NCI-H2227 (cell line): Measurements from ENCODE around the gene CD80.

Source experiments
- DNase-seq: peaks from one replicate; lab custom pipeline; 2025; ENCODE audit not compliant: unreplicated experiment; lab: John Stamatoyannopoulos, UW

Gene CD80

GRCh38 chr3:119500265-119500664, 59.1 kb downstream of the CD80 start:
- DNase-seq = no peak

DNA sequence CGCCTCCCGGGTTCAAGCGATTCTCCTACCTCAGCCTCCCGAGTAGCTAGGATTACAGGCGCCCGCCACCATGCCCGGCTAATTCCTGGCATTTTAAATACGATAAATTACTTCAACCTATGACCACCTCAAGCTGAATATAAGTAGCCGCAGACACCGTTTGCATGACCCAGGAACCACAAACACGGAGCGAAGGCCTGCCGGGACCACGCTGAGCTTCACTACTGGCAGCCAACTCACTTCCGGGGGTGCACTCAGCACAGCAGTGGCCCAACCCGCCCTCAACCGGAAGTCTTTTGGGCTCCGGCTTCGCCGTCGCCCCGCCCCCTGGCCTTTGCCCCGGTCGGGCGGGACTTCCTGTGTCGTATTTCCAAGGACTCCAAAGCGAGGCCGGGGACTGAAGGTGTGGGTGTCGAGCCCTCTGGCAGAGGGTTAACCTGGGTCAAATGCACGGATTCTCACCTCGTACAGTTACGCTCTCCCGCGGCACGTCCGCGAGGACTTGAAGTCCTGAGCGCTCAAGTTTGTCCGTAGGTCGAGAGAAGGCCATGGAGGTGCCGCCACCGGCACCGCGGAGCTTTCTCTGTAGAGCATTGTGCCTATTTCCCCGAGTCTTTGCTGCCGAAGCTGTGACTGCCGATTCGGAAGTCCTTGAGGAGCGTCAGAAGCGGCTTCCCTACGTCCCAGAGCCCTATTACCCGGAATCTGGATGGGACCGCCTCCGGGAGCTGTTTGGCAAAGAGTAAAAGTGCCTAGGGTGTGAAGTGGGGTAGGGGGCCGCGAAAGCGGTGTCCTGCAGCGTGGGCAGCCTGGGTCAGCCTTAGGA, 61.0 kb downstream of the CD80 start, which contains the start of gene TIMMDC1:
TIMMDC1 (plus strand) TSS at position 362 of the 826 bp plus-strand sequence; CDS start at position 549, 187 bp downstream.
- DNase-seq = peak; percentile 95

- DNase-seq = peak; percentile 10
Measured at GRCh38 chr3:119497820-119498185, 61.6 kb downstream of the CD80 start.

DNA sequence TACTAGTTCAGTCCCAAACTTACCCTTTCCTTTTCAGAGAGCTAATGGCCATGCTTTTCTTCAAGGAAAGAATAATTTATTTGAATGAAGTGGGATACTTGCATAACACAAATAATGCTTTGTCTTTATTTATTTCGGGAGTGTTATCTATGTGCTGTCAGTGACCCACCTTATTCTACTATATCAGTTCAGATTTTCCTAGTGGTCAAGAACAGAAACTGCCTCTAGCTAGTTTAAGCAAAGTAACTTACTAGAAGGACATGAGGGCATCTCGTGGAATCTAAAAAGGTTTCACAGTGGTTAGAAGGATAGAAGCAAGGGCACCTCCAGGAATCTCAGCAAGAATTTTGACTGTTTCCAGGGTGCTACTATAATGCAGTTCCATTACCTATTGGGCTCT, 64.8 kb downstream of the CD80 start:
- no peak for DNase-seq

- DNase-seq = no peak
Measured at GRCh38 chr3:119492810-119493209, 66.6 kb downstream of the CD80 start.

GRCh38 chr3:119492128-119492527, 67.3 kb downstream of the CD80 start:
- no peak for DNase-seq

DNA sequence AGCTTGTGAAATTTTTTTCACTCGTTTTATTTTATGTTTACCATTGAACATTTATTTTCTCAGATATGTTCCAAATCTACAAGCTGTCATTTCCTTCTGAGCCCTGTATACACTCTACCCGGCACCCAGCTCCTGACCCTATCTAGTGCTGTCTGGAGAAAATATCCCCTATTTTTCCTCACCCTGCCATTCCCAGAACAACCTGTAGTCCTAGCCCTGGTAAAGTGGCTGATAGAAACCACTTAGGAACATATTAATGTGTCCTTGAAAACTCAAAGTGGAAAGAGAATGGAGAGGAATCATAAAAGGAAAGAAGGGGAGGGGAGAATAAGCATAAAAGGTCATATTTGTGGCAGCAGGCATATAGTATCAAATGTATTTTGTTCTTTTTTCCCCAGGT, 69.3 kb downstream of the CD80 start:
- DNase-seq = no peak

GRCh38 chr3:119485563-119485962, 73.9 kb downstream of the CD80 start:
- no peak for DNase-seq

DNA sequence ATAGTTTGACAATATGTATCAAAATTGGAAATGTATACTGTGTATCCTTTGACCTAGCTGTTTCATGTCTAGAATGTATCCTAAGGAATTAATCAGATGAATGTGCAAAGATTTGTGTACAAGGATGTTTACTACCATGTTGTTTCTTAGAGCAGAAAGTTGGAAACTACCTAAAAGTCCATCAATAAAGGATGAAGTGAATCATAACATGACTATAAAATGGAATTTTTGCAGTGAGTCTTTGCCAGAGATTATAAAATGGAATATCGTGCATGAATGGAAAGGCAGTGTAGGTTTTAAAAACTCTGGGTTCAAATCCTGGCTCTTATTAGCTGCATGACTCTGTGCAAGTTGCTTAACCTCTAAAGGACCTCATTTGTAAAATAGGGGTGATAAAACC, 76.3 kb downstream of the CD80 start:
- no peak for DNase-seq

- no peak for DNase-seq
Measured at GRCh38 chr3:119481079-119481478, 78.3 kb downstream of the CD80 start.
